Suprapubic skin (tissue), 3 donors: Measurements from ENCODE around the gene RNF166.

ENCODE experiments used
- CTCF ChIP-seq, 2 donors: fragments of 200-600 bp in 1 of 2; fragments of 450-650 bp in 1 of 2; sonication (generic) in 1 of 2; IDR thresholded peaks; one replicate each; pipeline ENCODE4 v1.5.1; 2016 to 2019; ENCODE audit warnings: antibody characterized with exemption in 2 of 2, mild to moderate bottlenecking in 1 of 2, moderate library complexity in 1 of 2
- EP300 ChIP-seq: sonication (generic); formaldehyde crosslinking; IDR thresholded peaks from one replicate; pipeline ENCODE4 v1.6.1; 2017; ENCODE audit warnings: antibody characterized with exemption

DNA sequence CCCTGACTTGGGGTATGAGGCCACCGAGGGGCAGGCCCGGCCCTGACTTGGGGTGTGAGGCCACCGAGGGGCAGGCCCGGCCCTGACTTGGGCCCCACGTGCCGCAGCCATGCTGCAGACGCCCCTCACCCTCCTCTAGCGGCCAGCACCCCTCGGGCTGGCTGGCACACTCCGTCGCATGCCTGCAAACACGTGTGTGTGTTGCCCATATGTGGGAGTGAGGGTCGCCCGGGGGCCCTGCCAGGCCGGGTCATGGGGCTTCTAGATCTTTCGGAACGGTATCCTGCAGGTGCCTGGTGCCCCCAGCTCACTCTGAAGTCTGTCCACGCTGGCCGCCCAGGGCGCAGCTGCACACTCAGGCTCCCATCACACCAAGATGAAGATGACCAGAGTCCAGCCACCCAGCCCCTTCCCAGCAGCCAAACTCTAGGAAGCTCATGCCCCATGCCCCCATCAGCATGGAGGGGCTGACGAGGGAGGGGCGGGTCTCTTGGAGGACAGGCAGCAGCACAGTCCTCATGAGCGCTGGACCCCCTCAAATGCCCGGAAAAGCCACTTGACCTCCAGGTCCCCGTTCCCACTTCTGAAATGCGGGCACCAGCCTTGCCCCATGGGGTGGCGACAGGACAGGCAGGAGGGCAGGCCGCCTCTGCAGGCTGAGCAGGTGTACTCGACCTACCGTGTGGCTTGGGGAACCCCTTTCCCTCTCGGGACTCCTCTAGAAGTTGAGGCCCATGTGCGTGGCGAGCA is 33.9 kb upstream of the RNF166 start:
- TF ChIP-seq CTCF (IDR thresholded peaks at IDR 0.05): no peak
- TF ChIP-seq EP300: no peak
